Common myeloid progenitor, CD34-positive (primary cell): ENCODE measurements around the gene CCDC28A.

Experiments used
- CTCF ChIA-PET: fragments of 350-600 bp; sonication (Branson Sonifier 250); formaldehyde crosslinking; loops from one replicate; lab custom pipeline; 2021; ENCODE audit warnings: antibody characterized with exemption; lab: Charles Lee
- POLR2A ChIA-PET: fragments of 350-600 bp; sonication (Branson Sonifier 250); formaldehyde crosslinking; loops from one replicate; lab custom pipeline; 2021; ENCODE audit warnings: antibody characterized with exemption; lab: Charles Lee
- DNase-seq, 3 donors: peaks; one replicate each; pipeline versions ENCODE4 v3.0.0 to v3.0.0-alpha.2; 2013
- H3K27ac ChIP-seq, 2 experiments: 1 replicate in 1 of 2; 2 replicates in 1 of 2; pipeline ENCODE4 v1.7.0; 2013; ENCODE audit warnings: inconsistent platforms in 2 of 2, low read length in 2 of 2, mild to moderate bottlenecking in 2 of 2, low read depth in 1 of 2, moderate library complexity in 1 of 2; ENCODE audit not compliant: severe bottlenecking in 2 of 2, insufficient read depth in 1 of 2, poor library complexity in 1 of 2
- H3K27me3 ChIP-seq, 5 experiments: replicated peaks in 2 of 5; 1 replicate in 3 of 5; 2 replicates in 2 of 5; pipeline versions ENCODE4 v1.6.1 to v1.7.0; 2013; ENCODE audit warnings: low read length in 4 of 5, mild to moderate bottlenecking in 2 of 5, moderate library complexity in 2 of 5, inconsistent platforms in 1 of 5; ENCODE audit not compliant: insufficient read depth in 5 of 5, control insufficient read depth in 4 of 5
- H3K36me3 ChIP-seq, 4 experiments: 1 replicate in 2 of 4; 2 replicates in 2 of 4; pipeline versions ENCODE4 v1.6.1 to v1.7.0; 2013; ENCODE audit warnings: low read length in 3 of 4, control low read depth in 1 of 4, mild to moderate bottlenecking in 1 of 4; ENCODE audit not compliant: control insufficient read depth in 4 of 4, insufficient read depth in 4 of 4
- H3K4me1 ChIP-seq, 4 experiments: 1 replicate in 3 of 4; 2 replicates in 1 of 4; pipeline versions ENCODE4 v1.6.1 to v1.7.1; 2013; ENCODE audit warnings: low read length in 3 of 4, mild to moderate bottlenecking in 3 of 4, control low read depth in 1 of 4, inconsistent platforms in 1 of 4, moderate library complexity in 1 of 4; ENCODE audit not compliant: control insufficient read depth in 4 of 4, insufficient read depth in 4 of 4; ENCODE audit errors: control extremely low read depth in 1 of 4
- H3K4me3 ChIP-seq, 7 experiments: 1 replicate in 4 of 7; 2 replicates in 3 of 7; pipeline versions ENCODE4 v1.5.1 to v1.7.0; 2013; ENCODE audit warnings: mild to moderate bottlenecking in 7 of 7, low read length in 6 of 7, moderate library complexity in 6 of 7, inconsistent platforms in 2 of 7, low read depth in 2 of 7, control low read depth in 1 of 7; ENCODE audit not compliant: insufficient read depth in 4 of 7, control insufficient read depth in 1 of 7; ENCODE audit errors: extremely low read depth in 1 of 7
- H3K9me3 ChIP-seq, 5 experiments: 1 replicate in 4 of 5; 2 replicates in 1 of 5; pipeline versions ENCODE4 v1.6.1 to v1.7.1; 2013; ENCODE audit warnings: low read length in 4 of 5, mild to moderate bottlenecking in 2 of 5, inconsistent platforms in 1 of 5, low read depth in 1 of 5, moderate library complexity in 1 of 5; ENCODE audit not compliant: control insufficient read depth in 4 of 5, insufficient read depth in 2 of 5; ENCODE audit errors: control extremely low read depth in 1 of 5
- WGBS: methylation state at CpG from one replicate; pipeline ENCODE4 v1.1.5; 2013; ENCODE audit not compliant: insufficient coverage; 5-methylcytosine and 5-hydroxymethylcytosine counted together

The CCDC28A gene

DNA sequence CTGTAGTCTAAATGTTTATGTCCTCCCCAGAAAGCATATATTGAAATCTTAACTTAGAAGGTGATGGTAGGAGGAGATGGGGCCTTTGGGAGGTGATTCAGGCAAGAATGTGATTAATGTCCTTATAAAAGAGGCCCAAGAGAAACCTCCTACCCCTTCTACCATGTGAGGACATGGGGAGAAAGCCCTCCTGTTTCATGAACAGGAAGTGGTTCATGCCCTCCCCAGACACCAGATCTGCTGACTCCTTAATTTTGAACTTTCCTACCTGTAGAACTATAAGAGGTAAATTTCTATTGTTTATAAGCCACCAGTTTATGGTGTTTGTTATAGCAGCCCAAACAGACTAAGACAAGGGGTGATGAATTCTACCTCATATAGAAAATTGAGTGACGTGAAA is 13.6 kb downstream of the CCDC28A start:
- Histone ChIP-seq H3K36me3 (peaks cover 14 to 64% (median 17%) of the 10 kb centered on the region in 4 experiments), H3K27me3 (no peaks in the 10 kb centered on the region), H3K4me3 (no peak overlapping the region), H3K4me1 (peaks cover 0 to 5% (median 0%) of the 10 kb centered on the region in 4 experiments), H3K27ac (no peak overlapping the region), H3K9me3 (no peaks in the 10 kb centered on the region)
- WGBS, result no CpG with 5 or more reads among the region's 1 CpG
- no peak for DNase-seq
- ChIA-PET POLR2A (no interaction called here), CTCF (no interaction called here)

DNA sequence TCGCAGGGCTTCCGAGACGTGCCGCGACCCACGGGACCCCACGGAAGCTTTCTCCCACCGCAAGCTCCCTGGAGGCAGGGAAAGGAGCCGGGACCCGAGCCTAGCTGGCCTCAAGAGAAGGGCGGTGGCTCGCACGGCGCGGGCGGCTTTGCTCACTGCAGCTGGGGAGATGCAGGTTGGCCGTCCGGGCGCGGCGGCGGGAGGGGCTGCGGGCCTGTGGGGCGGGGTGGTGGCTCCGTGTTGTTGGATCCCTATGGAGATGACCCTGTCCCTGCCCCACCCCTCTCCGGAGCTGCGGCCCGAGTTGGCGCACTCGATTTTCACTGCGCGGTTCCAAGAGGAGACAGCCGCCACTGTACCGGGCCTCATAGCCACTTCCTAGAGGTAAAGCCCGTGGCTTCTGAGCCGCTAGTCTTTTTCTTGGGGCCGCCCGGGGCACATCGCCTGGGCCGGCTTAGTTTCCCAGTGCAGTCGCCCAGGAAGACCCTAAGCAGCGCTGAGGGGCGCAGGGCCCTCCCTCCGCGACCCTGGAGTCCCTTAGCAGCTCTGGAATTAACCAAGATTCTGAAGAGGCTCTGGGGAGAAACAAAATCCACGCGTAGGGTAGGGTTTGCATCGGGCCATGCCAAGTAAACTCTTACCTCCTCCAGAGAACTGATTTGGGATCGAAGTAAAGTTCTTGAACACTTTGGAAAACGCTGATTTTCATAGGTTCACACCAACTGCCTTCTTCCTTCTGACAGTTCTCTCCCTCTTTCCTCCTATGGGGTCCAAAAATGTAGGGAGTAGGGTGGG is 22.4 kb downstream of the CCDC28A start, which contains the start of gene ECT2L:
Gene ECT2L (plus strand): TSS at position 279 of the 795 bp plus-strand sequence. CDS start 17,188 bp downstream, outside the sequence.
- H3K27ac ChIP-seq, result no peak within 1 kb of the TSS
- peak in 2 of 3 donors; percentile 40 to 49 for DNase-seq
- no peaks in the 10 kb centered on the region for H3K9me3 ChIP-seq
- H3K36me3 ChIP-seq, result peaks cover 0 to 14% (median 5%) of the 10 kb centered on the region in 4 experiments
- ChIA-PET CTCF (interaction anchor here (1.0 to 1.6 kb wide), 2 partner anchors 9 to 10 kb away, joined by 3 read pairs; no protein-coding TSS in a partner anchor), POLR2A (no interaction called here)
- H3K4me3 ChIP-seq, result peak within 1 kb of the TSS in 5 of 7 experiments; percentile 8 to 63 (median 53)
- peaks cover 0 to 20% (median 2%) of the 10 kb centered on the region in 5 experiments for H3K27me3 ChIP-seq
- WGBS, result 26% methylated on average over 39 of the region's 50 CpGs
- H3K4me1 ChIP-seq, result peaks cover 0 to 5% (median 2%) of the 10 kb centered on the region in 4 experiments

- Histone ChIP-seq H3K4me3 (no peak overlapping the region), H3K9me3 (no peaks in the 10 kb centered on the region), H3K27ac (no peak overlapping the region), H3K4me1 (peaks cover 0 to 5% (median 2%) of the 10 kb centered on the region in 4 experiments), H3K36me3 (peaks cover 0 to 7% (median 1%) of the 10 kb centered on the region in 4 experiments), H3K27me3 (peaks cover 0 to 20% (median 2%) of the 10 kb centered on the region in 5 experiments)
- no CpG with 5 or more reads among the region's 2 CpGs for WGBS
- POLR2A ChIA-PET, result no interaction called here
- DNase-seq, result no peak
- CTCF ChIA-PET, result interaction anchor here (1.6 kb wide), 1 partner anchor 9 kb away, joined by 3 read pairs; no protein-coding TSS in a partner anchor
These were observed 23.2 kb downstream of the CCDC28A start for GRCh38 chr6:138796771-138797170.

GRCh38 chr6:138797806-138798446 is 24.4 kb downstream of the CCDC28A start:
- Histone ChIP-seq H3K27me3 (peaks cover 0 to 20% (median 2%) of the 10 kb centered on the region in 5 experiments), H3K27ac (no peak overlapping the region), H3K9me3 (no peaks in the 10 kb centered on the region), H3K36me3 (peaks cover 0 to 2% (median 0%) of the 10 kb centered on the region in 4 experiments), H3K4me1 (peaks cover 0 to 5% (median 2%) of the 10 kb centered on the region in 4 experiments), H3K4me3 (no peak overlapping the region)
- DNase-seq, result no peak
- CTCF ChIA-PET, result interaction anchor here (1.8 kb wide), 1 partner anchor 23 kb away, joined by 5 read pairs; no protein-coding TSS in a partner anchor
- WGBS, result no CpG with 5 or more reads among the region's 4 CpGs
- POLR2A ChIA-PET, result no interaction called here

DNA sequence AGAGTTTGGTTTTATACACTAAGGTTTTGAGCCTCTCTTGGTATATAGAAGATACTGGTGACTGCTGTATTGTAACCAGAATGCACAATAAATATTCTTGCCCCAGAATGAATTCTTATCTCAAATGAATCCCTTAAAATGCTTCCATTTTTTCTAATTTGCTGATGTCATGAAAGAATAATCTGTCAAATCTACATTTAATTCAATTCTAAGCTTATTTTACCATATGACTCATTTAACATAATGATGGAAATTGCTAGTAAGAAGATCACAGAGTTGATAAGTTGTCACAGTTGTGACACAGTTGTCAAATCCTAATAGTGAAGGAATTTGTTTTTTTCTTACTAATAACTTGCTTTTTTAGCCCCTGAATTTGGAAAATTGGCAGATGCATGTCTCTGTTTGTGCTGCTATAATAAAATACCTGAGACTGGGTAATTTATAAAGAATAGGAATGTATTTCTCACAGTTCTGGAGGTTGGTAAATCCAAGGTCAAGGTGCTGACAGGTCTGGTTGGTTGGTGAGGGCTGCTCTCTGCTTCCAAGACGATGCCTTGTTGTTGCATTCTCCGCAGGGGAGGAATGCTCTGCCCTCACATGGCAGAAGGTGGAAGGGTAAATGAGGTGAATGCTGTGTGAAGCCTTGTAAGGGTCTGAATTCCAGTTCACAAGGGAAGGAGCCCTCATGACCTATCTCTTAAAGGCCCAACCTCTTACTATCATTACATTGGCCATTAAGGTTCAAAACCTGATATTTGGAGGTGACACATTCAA is 27.0 kb downstream of the CCDC28A start:
- Histone ChIP-seq H3K27me3 (peaks cover 0 to 14% (median 1%) of the 10 kb centered on the region in 5 experiments), H3K9me3 (no peaks in the 10 kb centered on the region), H3K4me1 (peaks cover 0 to 5% (median 1%) of the 10 kb centered on the region in 4 experiments), H3K4me3 (no peak overlapping the region), H3K36me3 (no peaks in the 10 kb centered on the region), H3K27ac (no peak overlapping the region)
- POLR2A ChIA-PET, result no interaction called here
- DNase-seq, result no peak
- CTCF ChIA-PET, result interaction anchor here (1.3 kb wide), 1 partner anchor 15 kb away, joined by 4 read pairs; no protein-coding TSS in a partner anchor
- WGBS, result 100% methylated on average over 1 of the region's 2 CpGs

DNA sequence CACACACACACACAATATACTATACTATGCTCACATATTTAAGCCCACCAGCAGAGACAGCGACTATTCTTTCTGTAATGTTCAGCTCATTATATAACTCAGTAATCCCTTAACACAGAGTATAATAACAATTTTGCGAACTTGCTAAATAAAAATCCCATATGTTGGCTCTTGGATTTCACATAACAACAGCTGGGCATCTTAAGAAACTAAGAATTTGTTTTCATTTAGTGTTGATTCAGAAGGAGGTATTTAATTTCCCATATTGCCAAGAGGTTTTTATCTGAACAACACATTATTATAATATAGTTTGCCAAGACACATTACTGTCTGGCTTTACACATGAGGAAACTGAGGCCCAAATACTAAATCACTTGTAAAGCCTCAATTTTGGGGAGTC is 29.8 kb downstream of the CCDC28A start:
- H3K27me3 ChIP-seq, result no peaks in the 10 kb centered on the region
- DNase-seq, result no peak
- no peak overlapping the region for H3K27ac ChIP-seq
- no peaks in the 10 kb centered on the region for H3K36me3 ChIP-seq
- WGBS, result 100% methylated on average over 1 of the region's 2 CpGs
- no peaks in the 10 kb centered on the region for H3K9me3 ChIP-seq
- no peaks in the 10 kb centered on the region for H3K4me1 ChIP-seq
- CTCF ChIA-PET, result no interaction called here
- H3K4me3 ChIP-seq, result no peak overlapping the region
- POLR2A ChIA-PET, result interaction anchor here (0.7 kb wide), 1 partner anchor 16 kb away, joined by 4 read pairs; no protein-coding TSS in a partner anchor
